Muscle of leg (tissue), 16 donors: ENCODE data around the gene ZCCHC4. TPM values are rescaled to one million over a fixed set of nuclear protein-coding genes. Genes with fewer than 3 reads are reported as not detected.

ENCODE experiments used
- DNase-seq: peaks from one replicate; pipeline ENCODE4 v3.0.0; 2013
- H3K27ac ChIP-seq: one replicate; pipeline ENCODE4 v1.5.1; 2013; ENCODE audit warnings: mild to moderate bottlenecking, low read length, control low read depth
- H3K27me3 ChIP-seq: one replicate; pipeline ENCODE4 v1.6.1; 2013; ENCODE audit warnings: low read length; ENCODE audit not compliant: control insufficient read depth, insufficient read depth
- H3K36me3 ChIP-seq: one replicate; pipeline ENCODE4 v1.6.1; 2013; ENCODE audit warnings: low read length; ENCODE audit not compliant: control insufficient read depth, insufficient read depth
- H3K4me1 ChIP-seq: one replicate; pipeline ENCODE4 v1.6.1; 2013; ENCODE audit warnings: low read length; ENCODE audit not compliant: control insufficient read depth, insufficient read depth
- H3K4me3 ChIP-seq: one replicate; pipeline ENCODE4 v1.5.1; 2013; ENCODE audit warnings: low read length, control low read depth
- H3K9me3 ChIP-seq: replicated peaks from 2 replicates; pipeline ENCODE4 v1.6.1; 2013; ENCODE audit warnings: low read depth, low read length; ENCODE audit not compliant: control insufficient read depth
- WGBS: methylation state at CpG from one replicate; pipeline ENCODE4 v1.1.5; 2013; ENCODE audit warnings: missing lambda C conversion rate; ENCODE audit not compliant: insufficient coverage; 5-methylcytosine and 5-hydroxymethylcytosine counted together
- long read RNA-seq, 11 donors: transcript quantifications; one replicate each; lab custom pipeline, GENCODE V29; 2026
- polyA plus RNA-seq, 8 donors: library from polyadenylated mRNA; unstranded; fragments of 120-200 nt; gene quantifications; one replicate each; pipeline versions ENCODE4 v1.2.1 to v1.2.3, GENCODE V29; 2013; ENCODE audit warnings: inconsistent platforms in 1 of 8, low replicate concordance in 1 of 8; ENCODE audit not compliant: insufficient read length in 8 of 8, insufficient read depth in 1 of 8
- total RNA-seq: library from RNA; stranded (reverse); fragments of 120-200 nt; gene quantifications from one replicate; pipeline ENCODE4 v1.2.4, GENCODE V29; 2013

The ZCCHC4 gene
- total RNA-seq (18.6 TPM), polyA plus RNA-seq (10 to 100 TPM in 3 of 8 donors, 1 to 10 TPM in 5; 7.9 to 14.8 (median 9.9) TPM)
- long read RNA-seq, donor 1, partial matches to known transcripts = 0 of 1 reads
- long read RNA-seq, donor 1, other reads (novel, unspliced or antisense) = 0 of 1 reads
- long read RNA-seq, donor 2 = 0 reads
- long read RNA-seq, donor 3, partial matches to known transcripts = 0 of 3 reads
- long read RNA-seq, donor 3, other reads (novel, unspliced or antisense) = 0 of 3 reads
- long read RNA-seq, donor 4 = 0 reads
- long read RNA-seq, donor 5, partial matches to known transcripts = 0 of 3 reads
- long read RNA-seq, donor 5, other reads (novel, unspliced or antisense) = 0 of 3 reads
- long read RNA-seq, donor 6, partial matches to known transcripts = 0 of 1 reads
- long read RNA-seq, donor 6, other reads (novel, unspliced or antisense) = 0 of 1 reads
- long read RNA-seq, donor 7, partial matches to known transcripts = 0 of 2 reads
- long read RNA-seq, donor 7, other reads (novel, unspliced or antisense) = 0 of 2 reads
- long read RNA-seq, donor 8, partial matches to known transcripts = 0 of 2 reads
- long read RNA-seq, donor 8, other reads (novel, unspliced or antisense) = 0 of 2 reads
- long read RNA-seq, donor 9, partial matches to known transcripts = 0 of 1 reads
- long read RNA-seq, donor 9, other reads (novel, unspliced or antisense) = 0 of 1 reads
- long read RNA-seq, donor 10, partial matches to known transcripts = 0 of 4 reads
- long read RNA-seq, donor 10, other reads (novel, unspliced or antisense) = 0 of 4 reads
- long read RNA-seq, donor 11, partial matches to known transcripts = 0 of 1 reads
- long read RNA-seq, donor 11, other reads (novel, unspliced or antisense) = 0 of 1 reads

- no peaks in the 10 kb centered on the region for H3K9me3 ChIP-seq
- peaks cover 2% of the 10 kb centered on the region for H3K36me3 ChIP-seq
- H3K27me3 ChIP-seq = no peaks in the 10 kb centered on the region
- peaks cover 8% of the 10 kb centered on the region for H3K4me1 ChIP-seq
- peak within 1 kb of the TSS; percentile 82 for H3K4me3 ChIP-seq
- WGBS = 1% methylated on average over 24 of the region's 40 CpGs
- H3K27ac ChIP-seq = peak within 1 kb of the TSS; percentile 82
- peak; percentile 95 for DNase-seq
Observed at GRCh38 chr4:25312496-25313200, at the start of gene ZCCHC4. Gene ZCCHC4, plus strand, starts transcription at chr4:25312774. Its CDS starts 36 bp downstream, at chr4:25312810.

GRCh38 chr4:25271866-25272265 is 40.7 kb upstream of the ZCCHC4 start:
- Histone ChIP-seq H3K4me1 (no peaks in the 10 kb centered on the region), H3K27ac (no peak overlapping the region), H3K4me3 (no peak overlapping the region), H3K9me3 (no peaks in the 10 kb centered on the region), H3K27me3 (no peaks in the 10 kb centered on the region), H3K36me3 (peaks cover 2% of the 10 kb centered on the region)
- WGBS = no CpG with 5 or more reads among the region's 3 CpGs
- no peak for DNase-seq

- no peak for DNase-seq
- Histone ChIP-seq H3K27me3 (no peaks in the 10 kb centered on the region), H3K4me1 (no peaks in the 10 kb centered on the region), H3K36me3 (peaks cover 6% of the 10 kb centered on the region), H3K9me3 (no peaks in the 10 kb centered on the region), H3K27ac (no peak overlapping the region), H3K4me3 (no peak overlapping the region)
- 40% methylated on average over 1 of the region's 4 CpGs for WGBS
Observed at GRCh38 chr4:25280210-25280609, 32.4 kb upstream of the ZCCHC4 start.

GRCh38 chr4:25283948-25284347 is 28.6 kb upstream of the ZCCHC4 start:
- Histone ChIP-seq H3K9me3 (peaks cover 5% of the 10 kb centered on the region), H3K4me3 (no peak overlapping the region), H3K36me3 (peaks cover 6% of the 10 kb centered on the region), H3K27ac (no peak overlapping the region), H3K4me1 (no peaks in the 10 kb centered on the region), H3K27me3 (no peaks in the 10 kb centered on the region)
- WGBS = no CpG with 5 or more reads among the region's 3 CpGs
- DNase-seq = no peak

GRCh38 chr4:25284466-25284865 is 28.1 kb upstream of the ZCCHC4 start:
- no peak for DNase-seq
- H3K27me3 ChIP-seq = no peaks in the 10 kb centered on the region
- peaks cover 5% of the 10 kb centered on the region for H3K9me3 ChIP-seq
- H3K36me3 ChIP-seq = peaks cover 6% of the 10 kb centered on the region
- no peak overlapping the region for H3K27ac ChIP-seq
- no CpG with 5 or more reads among the region's 3 CpGs for whole genome bisulfite sequencing
- H3K4me3 ChIP-seq = no peak overlapping the region
- no peaks in the 10 kb centered on the region for H3K4me1 ChIP-seq

GRCh38 chr4:25290490-25291067 is 22.0 kb upstream of the ZCCHC4 start:
- Histone ChIP-seq H3K9me3 (peaks cover 5% of the 10 kb centered on the region), H3K4me1 (peaks cover 3% of the 10 kb centered on the region), H3K36me3 (no peaks in the 10 kb centered on the region), H3K4me3 (no peak overlapping the region), H3K27me3 (no peaks in the 10 kb centered on the region), H3K27ac (no peak overlapping the region)
- no peak for DNase-seq
- 70% methylated on average over 10 of the region's 11 CpGs for WGBS

- peaks cover 3% of the 10 kb centered on the region for H3K4me1 ChIP-seq
- DNase-seq = no peak
- H3K9me3 ChIP-seq = peaks cover 5% of the 10 kb centered on the region
- H3K27ac ChIP-seq = no peak overlapping the region
- no peaks in the 10 kb centered on the region for H3K27me3 ChIP-seq
- H3K4me3 ChIP-seq = no peak overlapping the region
- H3K36me3 ChIP-seq = no peaks in the 10 kb centered on the region
- 75% methylated on average over 9 of the region's 12 CpGs for WGBS
Observed at GRCh38 chr4:25291158-25291733, 21.3 kb upstream of the ZCCHC4 start.

- no peaks in the 10 kb centered on the region for H3K4me1 ChIP-seq
- no peaks in the 10 kb centered on the region for H3K9me3 ChIP-seq
- peaks cover 6% of the 10 kb centered on the region for H3K27me3 ChIP-seq
- no peaks in the 10 kb centered on the region for H3K36me3 ChIP-seq
- no peak overlapping the region for H3K27ac ChIP-seq
- no peak for DNase-seq
- no peak overlapping the region for H3K4me3 ChIP-seq
- no CpG with 5 or more reads among the region's 5 CpGs for WGBS
Observed at GRCh38 chr4:25297528-25298242, 14.9 kb upstream of the ZCCHC4 start.
